Aorta (tissue), 5 donors: ENCODE measurements around the gene LIN37. TPM values are rescaled to one million over a fixed set of nuclear protein-coding genes. Genes with fewer than 3 reads are reported as not detected.
"Not testable (repeated sequence)": the region's sequence is repeated elsewhere in the genome, so short reads cannot be mapped to it uniquely, and the experiment has no call there.

Experiments used
- ATAC-seq: fragments of 200-7000 bp; cut with Tn5 transposase; one replicate; pipeline ENCODE4 v1.9.1; 2022; ENCODE audit warnings: moderate library complexity; ENCODE audit not compliant: low FRiP score
- DNase-seq, 2 donors: peaks; one replicate each; pipeline ENCODE4 v3.0.0-alpha.2; 2020
- H3K27ac ChIP-seq, 2 donors: one replicate each; pipeline ENCODE4 v1.5.1; 2013; ENCODE audit warnings: low read length in 2 of 2, mild to moderate bottlenecking in 2 of 2, moderate library complexity in 2 of 2, control low read depth in 1 of 2, inconsistent platforms in 1 of 2, low read depth in 1 of 2
- H3K27me3 ChIP-seq, 2 donors: one replicate each; pipeline ENCODE4 v1.6.1; 2013; ENCODE audit warnings: control low read depth in 1 of 2, low read length in 1 of 2, mild to moderate bottlenecking in 1 of 2, moderate library complexity in 1 of 2; ENCODE audit not compliant: insufficient read depth in 2 of 2, control insufficient read depth in 1 of 2
- H3K36me3 ChIP-seq, 2 donors: one replicate each; pipeline ENCODE4 v1.6.1; 2013; ENCODE audit warnings: control low read depth in 1 of 2, low read length in 1 of 2, mild to moderate bottlenecking in 1 of 2; ENCODE audit not compliant: insufficient read depth in 2 of 2, control insufficient read depth in 1 of 2
- H3K4me1 ChIP-seq, 2 donors: one replicate each; pipeline ENCODE4 v1.6.1; 2013; ENCODE audit warnings: low read length in 2 of 2, control low read depth in 1 of 2, mild to moderate bottlenecking in 1 of 2, moderate library complexity in 1 of 2; ENCODE audit not compliant: insufficient read depth in 2 of 2, control insufficient read depth in 1 of 2
- H3K4me3 ChIP-seq, 2 donors: one replicate each; pipeline ENCODE4 v1.5.1; 2013; ENCODE audit warnings: low read length in 2 of 2, control low read depth in 1 of 2, mild to moderate bottlenecking in 1 of 2
- H3K9me3 ChIP-seq: one replicate; pipeline ENCODE4 v1.6.1; 2013; ENCODE audit warnings: mild to moderate bottlenecking, low read length; ENCODE audit not compliant: control insufficient read depth
- WGBS, 2 donors: extraction: QIAGEN DNeasy Blood & Tissue Kit; methylation state at CpG; one replicate each; pipeline ENCODE4 v1.1.7; 2013; 5-methylcytosine and 5-hydroxymethylcytosine counted together
- intact Hi-C, 2 donors: fragments of 100-400 bp; cut with DNase I; formaldehyde crosslinking; loops; one replicate each; pipeline versions ENCODE4 v1.14.2 to v1.15.0; 2022
- polyA plus RNA-seq, 2 donors: library from polyadenylated mRNA; stranded (reverse); fragments of 200-250 nt; gene quantifications; one replicate each; pipeline ENCODE4 v1.2.3, GENCODE V29; 2013
- total RNA-seq, 2 donors: library from RNA; stranded (reverse); fragmentation: NEBNext Ultra II Directional; extraction: Animal tissue kit (Norgen Biotek cat#: 25700); gene quantifications; one replicate each; pipeline ENCODE4 v1.2.1, GENCODE V29; 2021
- donor health status: healthy with polysubstance abuse.
- donor health status: Bipolar disorder and iron deficiency.
- donor health status: DM: no; HTN: no; CAD: no.
- donor health status: DM: no; HTN: no; CAD: no.
- donor health status: DM: yes; HTN: yes; CAD: no.

Gene LIN37
- total and polyA plus RNA-seq, 4 donors: 10.6 to 91.2 (median 13.2) TPM

DNA sequence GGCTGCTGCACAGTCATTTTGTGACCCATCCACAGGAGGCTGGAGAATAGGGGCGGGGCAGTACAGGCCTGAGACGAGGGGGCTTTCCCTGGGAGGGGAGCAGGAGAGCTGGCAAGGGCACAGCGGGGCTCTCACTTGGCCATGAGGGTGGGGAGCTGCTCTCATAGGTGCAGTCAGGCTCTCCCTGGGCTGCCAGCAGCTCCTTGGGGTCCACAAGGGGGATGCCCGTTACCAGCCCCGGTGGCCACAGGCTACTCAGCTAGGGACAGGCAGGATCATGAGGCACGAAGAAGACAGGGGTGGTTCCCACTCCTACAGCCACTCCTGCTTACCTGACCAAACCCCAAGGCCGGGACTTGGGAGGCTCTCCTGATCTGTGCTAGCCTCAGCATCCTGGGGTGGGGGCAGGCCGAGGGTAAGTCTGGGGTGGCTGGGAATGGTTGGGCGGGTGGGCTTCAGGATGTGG, 43.5 kb downstream of the LIN37 start:
- ATAC-seq (no peak), DNase-seq (no peak)
- intact Hi-C loops: no loop called here
- no peaks in the 10 kb centered on the region for H3K27me3 ChIP-seq
- H3K9me3 ChIP-seq: no peaks in the 10 kb centered on the region
- no peaks in the 10 kb centered on the region for H3K36me3 ChIP-seq
- H3K27ac ChIP-seq: no peak overlapping the region
- no peaks in the 10 kb centered on the region for H3K4me1 ChIP-seq
- WGBS, 2 donors: 87 to 88% methylated on average over 9 of the region's 9 CpGs
- no peak overlapping the region for H3K4me3 ChIP-seq

DNA sequence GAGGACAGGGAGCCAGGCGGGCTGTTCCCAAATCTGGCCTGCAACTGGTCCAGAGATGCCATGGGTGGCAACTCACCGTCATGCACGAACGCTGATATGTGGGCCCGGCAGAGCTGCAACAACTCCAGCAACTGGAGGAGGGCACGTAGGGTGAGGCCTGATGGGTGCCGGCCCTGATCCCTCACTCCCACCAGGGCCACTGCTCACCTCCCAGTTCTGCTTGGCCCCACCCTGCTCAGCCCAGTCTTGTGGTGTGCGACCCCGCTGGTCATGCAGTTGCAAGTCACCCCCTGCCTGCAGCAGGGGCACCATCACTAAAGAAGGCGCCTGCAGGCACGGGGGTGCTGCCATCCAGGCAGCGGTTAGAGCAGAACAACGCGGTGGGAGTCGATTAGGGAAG, 43.9 kb downstream of the LIN37 start:
- no peak for ATAC-seq
- Histone ChIP-seq H3K9me3 (no peaks in the 10 kb centered on the region), H3K4me1 (no peaks in the 10 kb centered on the region), H3K27me3 (no peaks in the 10 kb centered on the region), H3K4me3 (no peak overlapping the region), H3K27ac (no peak overlapping the region), H3K36me3 (no peaks in the 10 kb centered on the region)
- DNase-seq: no peak
- intact Hi-C loops: no loop called here
- 82 to 86% methylated on average over 15 of the region's 15 CpGs for WGBS, 2 donors

DNA sequence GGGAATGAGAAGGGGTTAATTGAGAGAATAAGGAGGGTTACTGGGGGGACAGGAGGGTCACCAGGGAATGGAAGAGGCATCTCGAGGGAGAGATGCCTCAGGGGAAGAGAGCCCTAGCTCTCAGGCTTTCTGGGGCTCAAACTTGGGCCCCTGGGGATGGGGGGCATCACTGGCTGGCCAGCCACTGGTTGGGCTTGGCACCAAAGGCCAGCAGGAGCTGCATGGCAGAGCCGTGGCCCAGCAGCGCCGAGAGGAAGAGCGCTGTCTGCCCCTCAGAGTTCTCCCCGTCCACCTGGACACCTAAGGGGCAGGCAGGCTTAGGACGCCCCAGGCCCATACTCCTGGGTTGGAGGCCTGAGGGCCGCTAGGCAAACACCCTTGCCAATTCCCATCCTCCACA, 44.5 kb downstream of the LIN37 start:
- Histone ChIP-seq H3K9me3 (no peaks in the 10 kb centered on the region), H3K27ac (no peak overlapping the region), H3K36me3 (no peaks in the 10 kb centered on the region), H3K4me3 (no peak overlapping the region), H3K27me3 (no peaks in the 10 kb centered on the region), H3K4me1 (no peaks in the 10 kb centered on the region)
- ATAC-seq (no peak), DNase-seq (no peak)
- intact Hi-C loops: no loop called here
- WGBS, 2 donors: 68 to 70% methylated on average over 5 to 8 of the region's 8 CpGs

DNA sequence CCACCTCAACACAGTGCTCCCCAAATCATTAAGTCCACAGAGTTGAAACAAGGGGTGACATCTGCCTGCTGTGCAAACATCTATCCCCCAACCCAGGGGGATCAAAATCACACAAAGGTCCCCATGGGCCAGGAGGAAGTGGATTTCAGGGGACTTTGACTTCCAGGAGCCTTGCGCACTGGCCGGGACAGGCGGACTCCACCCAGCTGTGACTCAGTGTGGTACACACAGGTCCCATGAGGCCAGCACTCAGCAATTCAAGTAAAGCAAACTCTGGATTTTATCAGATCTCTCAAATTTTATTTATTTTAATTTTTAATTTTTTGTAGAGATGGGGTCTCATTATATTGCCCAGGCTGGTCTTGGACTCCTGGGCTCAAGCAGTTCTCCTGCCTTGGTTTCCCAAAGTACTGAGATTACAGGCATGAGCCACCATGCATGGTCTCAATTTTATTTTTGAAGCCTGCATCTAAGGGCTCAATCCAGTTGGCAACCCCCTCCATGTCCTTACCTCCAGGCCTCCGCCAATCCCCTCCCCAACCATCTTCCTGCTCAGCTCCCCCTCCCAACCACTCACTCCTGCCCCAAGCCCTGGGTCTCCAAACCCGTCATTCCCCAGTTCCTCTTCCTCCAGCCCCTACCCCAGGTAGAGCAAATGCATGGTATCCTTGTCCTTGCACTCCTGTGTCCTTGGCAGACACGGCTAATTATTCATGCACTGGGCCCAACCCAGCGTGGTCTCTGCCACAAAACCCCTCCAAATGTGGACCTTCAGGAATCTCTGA, 45.2 kb downstream of the LIN37 start:
- H3K36me3 ChIP-seq: no peaks in the 10 kb centered on the region
- no peaks in the 10 kb centered on the region for H3K4me1 ChIP-seq
- 69% methylated on average over 7 of the region's 7 CpGs for WGBS, 2 donors
- intact Hi-C loops: no loop called here
- no peak overlapping the region for H3K4me3 ChIP-seq
- no peaks in the 10 kb centered on the region for H3K27me3 ChIP-seq
- no peaks in the 10 kb centered on the region for H3K9me3 ChIP-seq
- no peak for DNase-seq
- no peak overlapping the region for H3K27ac ChIP-seq
- ATAC-seq: no peak

DNA sequence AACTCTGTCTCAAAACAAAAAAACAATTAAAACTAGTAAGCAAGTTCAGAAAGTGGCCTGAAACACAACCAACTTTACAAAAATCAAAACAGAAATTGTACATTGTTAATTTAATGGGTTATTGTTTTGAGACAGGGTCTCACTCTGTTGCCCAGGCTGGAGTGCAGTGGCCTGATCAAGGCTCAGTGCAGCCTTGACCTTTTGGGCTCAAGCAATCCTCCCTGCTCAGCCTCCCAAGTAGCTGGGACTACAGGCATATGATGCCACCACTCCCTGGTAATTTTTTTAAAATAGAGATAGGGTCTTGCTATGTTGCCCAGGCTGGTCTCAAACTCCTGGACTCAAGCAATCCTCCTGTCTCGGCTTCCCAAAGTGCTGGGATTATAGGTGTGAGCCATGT, 47.2 kb downstream of the LIN37 start:
- WGBS, 2 donors: 92% methylated on average over 1 of the region's 1 CpG
- intact Hi-C loops, DNase-seq, H3K27me3 ChIP-seq, H3K4me1 ChIP-seq, ATAC-seq, H3K9me3 ChIP-seq, H3K4me3 ChIP-seq, H3K36me3 ChIP-seq, H3K27ac ChIP-seq: not testable (repeated sequence)

DNA sequence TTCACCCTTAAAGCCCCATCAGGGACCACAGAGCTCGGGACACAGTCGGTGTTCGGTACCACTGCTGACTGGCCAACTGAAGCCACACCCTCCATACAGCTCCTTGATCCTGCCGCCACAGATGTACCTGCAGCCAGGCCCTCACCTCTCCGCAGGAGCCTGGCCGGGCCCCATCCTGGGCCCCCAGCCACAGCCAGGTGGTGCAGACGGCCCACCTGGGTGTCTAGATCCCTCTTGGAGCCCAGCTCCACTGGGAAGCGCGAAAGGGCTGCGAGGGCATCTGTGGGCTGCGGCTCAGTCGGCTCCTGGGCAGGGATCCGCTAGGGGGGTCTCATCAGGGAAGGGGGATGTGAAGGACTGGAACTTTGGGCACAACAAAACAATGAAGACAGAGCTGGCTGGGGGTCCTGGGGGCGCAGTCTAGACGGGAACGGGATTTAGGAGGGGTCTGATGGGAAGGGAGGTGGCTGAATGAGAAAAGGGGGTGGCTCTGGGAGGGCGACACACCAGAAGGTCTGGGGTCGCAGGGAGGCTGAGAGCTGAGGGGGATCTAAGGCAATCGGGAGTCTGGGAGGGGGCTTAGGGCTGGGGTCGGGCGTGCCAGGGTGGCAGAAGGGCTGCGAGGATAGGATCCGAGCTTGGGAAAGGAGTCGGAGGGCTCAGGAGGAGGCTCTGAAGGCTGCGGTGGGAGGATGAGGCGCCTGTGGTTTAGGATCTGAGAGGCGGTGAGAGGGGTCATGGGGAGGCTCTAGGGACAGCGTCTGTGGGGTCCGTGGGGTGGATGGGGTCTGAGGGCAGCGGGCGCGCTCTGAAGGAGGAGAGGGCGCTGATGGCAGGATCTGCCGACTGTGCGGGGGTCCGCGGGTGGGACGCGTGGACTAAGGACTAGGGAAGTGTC, 48.5 kb downstream of the LIN37 start:
- no peak overlapping the region for H3K27ac ChIP-seq
- no peaks in the 10 kb centered on the region for H3K4me1 ChIP-seq
- ATAC-seq: no peak
- H3K27me3 ChIP-seq: no peaks in the 10 kb centered on the region
- intact Hi-C loops: no loop called here
- WGBS, 2 donors: 9% methylated on average over 34 to 39 of the region's 39 CpGs
- no peaks in the 10 kb centered on the region for H3K9me3 ChIP-seq
- H3K36me3 ChIP-seq: no peaks in the 10 kb centered on the region
- H3K4me3 ChIP-seq: no peak overlapping the region
- DNase-seq: no peak

DNA sequence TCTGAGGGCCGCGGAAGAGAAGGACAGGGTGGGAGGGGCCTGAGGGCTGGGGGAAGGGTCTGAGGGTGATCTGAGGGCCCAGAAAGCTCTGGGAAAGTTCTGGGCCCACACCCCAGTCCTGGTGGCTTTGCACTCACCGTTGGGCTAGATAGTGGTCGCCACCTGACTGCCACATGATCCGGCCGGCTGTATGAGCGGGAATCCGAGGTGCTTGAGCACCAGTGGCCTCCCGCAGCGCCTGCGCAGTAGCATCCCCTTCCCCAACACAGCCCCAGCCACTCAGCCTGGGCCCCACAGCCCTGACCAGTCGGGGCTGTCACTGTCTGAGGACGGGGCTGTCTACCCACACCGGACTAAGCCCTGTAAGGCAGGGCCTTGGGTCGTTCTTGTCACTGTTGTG, 49.3 kb downstream of the LIN37 start:
- Histone ChIP-seq H3K27me3 (no peaks in the 10 kb centered on the region), H3K4me3 (no peak overlapping the region), H3K36me3 (no peaks in the 10 kb centered on the region), H3K4me1 (no peaks in the 10 kb centered on the region), H3K27ac (no peak overlapping the region), H3K9me3 (no peaks in the 10 kb centered on the region)
- 3% methylated on average over 10 to 15 of the region's 15 CpGs for WGBS, 2 donors
- intact Hi-C loops: no loop called here
- DNase-seq (no peak), ATAC-seq (no peak)

DNA sequence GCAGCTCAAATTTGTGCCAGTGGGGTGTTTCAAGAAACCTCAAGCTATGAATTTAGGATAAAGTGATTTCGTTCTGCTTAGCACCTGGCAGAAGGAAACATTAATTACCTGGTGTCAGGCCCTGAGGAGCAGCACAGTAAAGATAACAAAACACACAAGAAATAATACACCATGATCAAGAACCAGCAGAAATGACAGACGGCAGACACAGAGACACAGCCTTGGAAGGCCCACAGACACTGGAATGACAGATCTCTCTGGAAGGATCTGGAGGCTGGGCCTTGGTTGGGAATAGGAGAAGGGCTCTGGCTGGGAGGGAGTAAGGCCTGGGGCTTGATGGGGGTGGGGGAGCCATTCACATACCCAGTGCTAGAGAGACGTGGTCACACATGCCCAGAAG, 53.5 kb downstream of the LIN37 start:
- WGBS, 2 donors: 57 to 59% methylated on average over 3 of the region's 3 CpGs
- DNase-seq (no peak), ATAC-seq (no peak)
- no peaks in the 10 kb centered on the region for H3K4me1 ChIP-seq
- no peaks in the 10 kb centered on the region for H3K9me3 ChIP-seq
- no peaks in the 10 kb centered on the region for H3K36me3 ChIP-seq
- no peak overlapping the region for H3K4me3 ChIP-seq
- no peaks in the 10 kb centered on the region for H3K27me3 ChIP-seq
- intact Hi-C loops: no loop called here
- H3K27ac ChIP-seq: no peak overlapping the region
